Muscle of back (tissue), 11 donors: Measurements from ENCODE around the gene TTLL6. TPM values are rescaled to one million over a fixed set of nuclear protein-coding genes. Genes with fewer than 3 reads are reported as not detected.

Experiments
- DNase-seq, 3 donors: peaks; one replicate each; pipeline versions ENCODE4 v3.0.0 to v3.0.0-alpha.2; 2013
- polyA plus RNA-seq, 10 donors: library from polyadenylated mRNA; unstranded; fragments of 120-200 nt; gene quantifications; one replicate each; pipeline ENCODE4 v1.2.1, GENCODE V29; 2013; ENCODE audit not compliant: insufficient read length in 10 of 10

Gene TTLL6
- polyA plus RNA-seq, 10 donors = 0.22 TPM; not detected in 9

DNA sequence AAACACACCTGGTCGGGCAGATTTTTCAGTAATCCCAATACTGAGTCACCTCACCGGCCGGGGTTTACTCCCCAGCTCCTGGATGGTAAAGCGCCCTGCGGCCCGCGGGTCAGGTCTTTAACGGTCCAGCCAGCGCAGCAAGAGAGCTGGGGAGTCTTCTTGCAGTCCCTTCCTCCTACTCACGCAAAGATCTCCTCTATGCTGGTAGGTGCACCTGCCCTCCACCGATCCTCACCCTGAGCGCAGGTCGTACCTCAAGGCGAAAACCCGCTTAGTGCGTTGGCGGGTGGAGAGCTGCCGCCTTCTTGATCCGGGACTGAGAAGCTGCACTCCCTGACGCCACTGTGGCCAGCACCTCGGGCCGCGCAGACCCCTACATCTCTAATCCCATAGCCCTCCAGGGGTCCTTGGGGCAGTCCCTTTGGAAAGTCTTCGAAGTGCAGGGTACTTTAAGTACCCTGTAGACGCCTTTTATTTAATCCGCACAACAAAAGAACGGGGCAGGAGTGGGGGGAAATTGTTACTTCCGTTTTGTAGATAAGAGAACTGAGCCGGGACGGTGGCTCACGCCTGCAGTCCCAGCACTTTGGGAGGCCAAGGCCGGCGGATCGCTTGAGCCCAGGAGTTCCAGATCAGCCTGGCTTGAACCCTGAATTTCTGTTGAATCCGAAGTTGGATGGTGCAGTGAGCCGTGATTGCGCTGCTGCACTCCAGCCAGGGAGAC, 78.1 kb downstream of the TTLL6 start:
- DNase-seq = no peak

DNA sequence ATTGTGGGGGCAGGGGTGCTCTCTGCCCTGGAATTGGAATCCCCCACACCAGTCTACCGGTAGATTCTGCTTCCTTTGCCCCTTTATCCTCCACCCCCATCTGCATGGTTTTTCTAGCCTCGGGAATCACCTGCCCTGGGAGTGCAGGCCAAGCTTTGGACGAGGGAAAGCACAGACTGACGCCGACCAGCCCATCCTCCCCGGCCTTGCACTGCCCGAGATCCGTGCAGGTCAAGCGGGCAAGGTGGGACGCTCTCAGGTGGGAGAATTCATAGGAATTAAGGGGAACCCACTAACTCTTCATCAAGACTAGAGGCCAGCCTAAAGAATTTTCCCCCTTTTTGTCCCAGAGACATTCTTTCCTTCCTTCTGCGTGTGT, 78.6 kb downstream of the TTLL6 start:
- DNase-seq = no peak

- no peak for DNase-seq
Observed at GRCh38 chr17:48737330-48738043, 79.5 kb downstream of the TTLL6 start.

GRCh38 chr17:48735062-48735351, 82.0 kb downstream of the TTLL6 start:
- DNase-seq = no peak

DNA sequence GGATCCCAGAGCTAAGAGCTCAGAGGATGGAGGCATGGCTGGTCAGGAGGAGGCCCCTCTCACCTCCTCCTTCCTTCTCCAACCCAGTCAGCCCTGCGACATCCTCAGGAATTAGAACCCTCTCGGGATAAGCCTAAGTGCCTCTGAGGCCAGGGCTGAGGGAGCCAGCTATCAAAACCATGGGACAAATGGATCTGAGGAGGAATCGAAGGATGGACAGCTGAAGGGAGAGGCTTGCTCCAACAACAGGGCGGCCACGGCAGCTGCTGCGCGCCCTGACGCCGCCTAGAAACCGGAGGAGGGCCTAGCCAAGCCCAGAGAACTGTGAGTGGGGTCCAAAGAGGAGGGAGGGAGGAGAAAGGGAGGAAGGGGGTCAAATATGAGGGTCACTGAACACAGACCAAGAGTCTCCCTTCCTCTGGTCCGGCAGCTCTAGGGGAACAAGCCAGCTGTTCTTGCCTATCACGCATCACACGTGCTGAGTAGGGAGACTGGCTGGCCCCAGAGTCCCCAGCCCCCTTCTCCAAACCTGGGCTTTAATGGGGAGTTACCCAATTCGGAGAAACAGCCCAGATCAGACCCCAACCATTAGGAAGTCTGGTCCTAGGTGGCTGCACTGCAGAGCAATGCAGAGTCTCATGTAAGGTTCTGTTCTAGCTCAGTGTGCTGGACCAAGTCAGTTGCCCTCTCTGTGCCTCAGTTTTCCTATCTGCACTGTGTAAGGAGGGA, 82.5 kb downstream of the TTLL6 start:
- DNase-seq = no peak

DNA sequence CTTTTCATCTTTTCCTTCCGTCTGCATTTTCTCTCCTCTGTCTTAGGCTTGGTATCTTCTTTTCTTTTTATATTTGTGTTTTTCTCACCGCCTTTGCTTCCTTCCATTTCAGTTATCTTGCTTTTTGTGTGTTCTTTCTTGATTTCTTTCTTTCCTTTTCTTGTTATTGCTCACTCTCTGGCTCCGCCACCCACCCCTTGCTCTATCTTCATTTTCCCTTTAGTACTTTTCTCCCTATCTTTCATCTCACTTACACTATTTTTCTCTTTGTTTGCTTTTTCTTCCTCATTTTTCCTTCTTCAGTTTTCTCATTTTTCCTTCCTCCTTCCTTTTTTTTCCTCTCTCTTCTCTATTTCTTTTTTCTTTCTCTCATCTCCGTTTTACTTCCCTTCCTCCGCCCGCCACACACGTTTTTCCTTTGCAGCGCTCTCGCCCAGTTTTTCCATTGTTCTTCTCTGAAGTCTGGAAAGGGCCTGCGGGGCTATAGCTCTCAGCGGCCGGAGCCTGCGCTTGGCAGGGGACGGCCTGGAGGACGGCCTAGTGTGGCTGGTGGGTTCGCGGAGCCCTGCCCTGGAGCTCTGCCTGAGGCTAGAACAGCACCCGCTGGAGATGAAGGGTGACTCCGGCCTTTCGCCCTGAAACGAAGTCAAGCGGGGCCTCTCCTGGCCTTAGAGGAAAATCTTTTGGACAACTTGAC, 83.2 kb downstream of the TTLL6 start:
- DNase-seq = no peak

- DNase-seq = no peak
Observed at GRCh38 chr17:48732688-48733629, 84.1 kb downstream of the TTLL6 start.

GRCh38 chr17:48731355-48731754, 85.7 kb downstream of the TTLL6 start:
- no peak for DNase-seq

DNA sequence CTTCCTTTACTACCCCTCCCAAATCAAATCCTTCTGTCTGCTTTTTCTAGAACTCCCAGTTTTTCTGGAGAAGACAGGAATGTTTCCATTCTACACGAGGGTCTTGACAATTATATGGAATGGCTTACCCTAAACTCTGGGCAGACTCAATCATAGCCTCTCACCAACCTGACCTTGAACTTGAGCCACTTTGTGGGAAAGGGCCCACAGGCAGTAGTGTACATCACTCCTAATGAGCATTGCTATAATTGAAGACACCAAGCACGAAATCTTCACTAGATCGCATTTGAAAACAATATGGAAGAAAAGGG, 86.8 kb downstream of the TTLL6 start:
- DNase-seq = no peak

DNA sequence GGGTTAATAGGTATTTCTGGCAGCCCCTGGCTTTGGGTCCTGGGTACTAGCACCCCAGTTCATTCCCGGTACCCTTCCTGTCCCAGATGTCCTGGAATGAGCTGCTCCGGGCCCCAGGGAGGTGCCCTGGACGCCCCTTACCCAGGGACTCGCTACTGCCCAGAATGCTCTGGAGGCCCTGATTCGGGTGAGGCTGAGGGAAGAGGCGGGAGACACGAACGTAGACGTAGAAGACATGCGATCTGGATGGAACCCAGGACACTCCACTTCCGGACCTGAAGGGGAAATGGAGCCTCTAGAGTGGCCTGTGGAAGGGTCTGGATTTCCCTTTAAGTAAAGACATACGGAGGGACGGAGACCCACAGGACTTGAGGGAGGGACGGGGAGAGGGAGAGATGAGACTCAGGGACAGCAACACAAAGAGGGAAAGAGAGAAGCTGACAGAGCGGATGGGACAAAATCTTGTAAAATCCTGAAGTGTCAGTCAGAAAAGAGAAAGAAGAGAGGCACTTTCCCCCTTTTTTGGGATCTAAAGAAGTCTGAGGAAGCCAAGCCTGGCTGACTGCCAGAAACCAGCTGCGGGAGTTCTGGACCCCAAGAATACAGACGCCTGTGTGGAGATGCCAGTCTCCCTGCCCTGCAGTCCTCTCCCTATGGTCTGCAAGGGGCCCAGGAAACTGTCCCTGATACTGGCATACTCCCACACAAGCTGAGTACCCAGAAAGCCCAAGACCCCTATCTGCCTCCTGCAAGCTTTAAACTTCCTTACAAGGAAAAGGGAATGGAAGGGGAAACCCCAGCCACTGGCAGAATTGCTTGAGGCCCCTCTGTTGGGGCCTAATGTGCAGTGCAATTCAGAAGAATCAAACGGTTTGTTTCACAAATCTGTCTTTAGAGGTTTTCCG, 87.4 kb downstream of the TTLL6 start:
- DNase-seq = no peak

GRCh38 chr17:48728232-48729231, 88.5 kb downstream of the TTLL6 start, which contains the start of gene HOXB13:
Gene HOXB13 (minus strand): TSS chr17:48728750. CDS start chr17:48728593, 157 bp downstream.
- DNase-seq = no peak

DNA sequence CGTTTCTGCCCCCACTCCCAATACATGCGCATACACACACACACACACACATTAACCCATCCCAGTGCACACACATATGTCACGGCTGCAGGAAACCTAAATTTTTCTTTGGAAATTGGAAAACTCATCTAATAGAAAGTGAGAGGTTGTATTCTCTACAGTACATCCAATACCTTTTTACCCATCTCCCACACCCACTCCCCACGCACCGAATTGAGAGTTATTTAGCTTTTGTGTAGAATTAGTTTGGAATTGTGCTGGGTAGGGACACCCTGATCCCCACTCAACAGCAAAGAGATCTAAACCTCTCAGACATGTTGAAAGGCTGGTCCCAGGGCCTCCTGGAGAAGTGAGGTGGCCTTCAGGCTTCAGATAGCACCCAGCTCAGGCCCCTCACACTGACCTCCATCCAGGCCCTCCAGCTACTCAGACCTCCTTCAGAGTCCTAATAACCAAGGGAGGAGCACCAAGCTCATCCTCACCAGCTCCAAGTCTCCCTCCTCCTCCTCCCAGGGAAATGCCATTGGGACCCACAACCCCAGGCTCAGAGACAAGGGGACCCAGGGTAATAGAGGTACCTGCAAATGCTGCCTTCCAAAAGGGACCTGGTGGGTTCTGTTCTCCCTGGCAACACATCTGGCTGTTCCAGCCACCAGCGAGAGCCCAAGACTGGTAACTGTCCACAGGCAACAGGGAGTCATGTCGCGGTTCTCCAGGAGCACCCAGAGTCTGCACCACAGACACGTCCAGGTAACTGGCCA, 89.4 kb downstream of the TTLL6 start:
- DNase-seq = no peak

DNA sequence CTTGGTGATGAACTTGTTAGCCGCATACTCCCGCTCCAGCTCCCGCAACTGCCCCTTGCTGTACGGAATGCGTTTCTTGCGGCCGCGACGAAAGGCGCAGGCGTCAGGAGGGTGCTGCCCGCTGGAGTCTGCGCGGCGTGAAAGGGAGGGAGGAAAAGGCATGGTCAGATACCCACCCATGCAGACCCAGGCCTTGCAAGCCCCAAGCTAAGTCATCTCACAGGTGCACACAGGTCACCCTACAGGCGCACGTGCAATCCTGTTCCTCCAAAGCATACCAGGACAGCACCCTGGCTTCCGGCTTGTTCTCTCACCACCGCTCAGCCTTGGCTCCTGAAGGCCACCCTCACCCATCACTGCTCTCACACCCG, 90.1 kb downstream of the TTLL6 start:
- DNase-seq = no peak

GRCh38 chr17:48726114-48726915, 90.7 kb downstream of the TTLL6 start:
- DNase-seq = no peak

GRCh38 chr17:48725288-48726064, 91.6 kb downstream of the TTLL6 start:
- DNase-seq = no peak

DNA sequence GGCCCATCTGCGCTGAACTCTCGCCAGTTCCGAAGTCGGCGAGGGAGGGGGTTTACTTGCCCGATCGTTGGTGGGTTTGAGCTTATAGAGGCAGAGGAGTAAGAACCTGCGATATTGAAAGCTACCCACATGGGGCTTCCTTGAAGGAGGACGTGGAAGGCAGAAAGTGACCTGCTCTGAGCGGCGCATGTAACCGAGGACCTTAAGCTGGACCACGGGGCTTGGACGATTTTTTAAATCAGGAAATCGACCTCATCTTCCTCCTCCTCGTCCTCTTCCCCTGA, 92.1 kb downstream of the TTLL6 start:
- DNase-seq = no peak
